A549 treated with RU486 at 1 μM for 4 hours (cell line): Measurements from ENCODE around the gene SERPINA4. TPM values are rescaled to one million over a fixed set of nuclear protein-coding genes. Genes with fewer than 3 reads are reported as not detected.

Source experiments
- total RNA-seq: library from RNA; stranded (reverse); fragments of 200-300 nt; extraction: Qiagen RNA extraction; gene quantifications from 5 replicates; pipeline ENCODE4 v1.2.3, GENCODE V29; 2022; ENCODE audit warnings: low read depth

SERPINA4 gene, protein sequence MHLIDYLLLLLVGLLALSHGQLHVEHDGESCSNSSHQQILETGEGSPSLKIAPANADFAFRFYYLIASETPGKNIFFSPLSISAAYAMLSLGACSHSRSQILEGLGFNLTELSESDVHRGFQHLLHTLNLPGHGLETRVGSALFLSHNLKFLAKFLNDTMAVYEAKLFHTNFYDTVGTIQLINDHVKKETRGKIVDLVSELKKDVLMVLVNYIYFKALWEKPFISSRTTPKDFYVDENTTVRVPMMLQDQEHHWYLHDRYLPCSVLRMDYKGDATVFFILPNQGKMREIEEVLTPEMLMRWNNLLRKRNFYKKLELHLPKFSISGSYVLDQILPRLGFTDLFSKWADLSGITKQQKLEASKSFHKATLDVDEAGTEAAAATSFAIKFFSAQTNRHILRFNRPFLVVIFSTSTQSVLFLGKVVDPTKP
- not detected in 5 replicates for total RNA-seq

DNA sequence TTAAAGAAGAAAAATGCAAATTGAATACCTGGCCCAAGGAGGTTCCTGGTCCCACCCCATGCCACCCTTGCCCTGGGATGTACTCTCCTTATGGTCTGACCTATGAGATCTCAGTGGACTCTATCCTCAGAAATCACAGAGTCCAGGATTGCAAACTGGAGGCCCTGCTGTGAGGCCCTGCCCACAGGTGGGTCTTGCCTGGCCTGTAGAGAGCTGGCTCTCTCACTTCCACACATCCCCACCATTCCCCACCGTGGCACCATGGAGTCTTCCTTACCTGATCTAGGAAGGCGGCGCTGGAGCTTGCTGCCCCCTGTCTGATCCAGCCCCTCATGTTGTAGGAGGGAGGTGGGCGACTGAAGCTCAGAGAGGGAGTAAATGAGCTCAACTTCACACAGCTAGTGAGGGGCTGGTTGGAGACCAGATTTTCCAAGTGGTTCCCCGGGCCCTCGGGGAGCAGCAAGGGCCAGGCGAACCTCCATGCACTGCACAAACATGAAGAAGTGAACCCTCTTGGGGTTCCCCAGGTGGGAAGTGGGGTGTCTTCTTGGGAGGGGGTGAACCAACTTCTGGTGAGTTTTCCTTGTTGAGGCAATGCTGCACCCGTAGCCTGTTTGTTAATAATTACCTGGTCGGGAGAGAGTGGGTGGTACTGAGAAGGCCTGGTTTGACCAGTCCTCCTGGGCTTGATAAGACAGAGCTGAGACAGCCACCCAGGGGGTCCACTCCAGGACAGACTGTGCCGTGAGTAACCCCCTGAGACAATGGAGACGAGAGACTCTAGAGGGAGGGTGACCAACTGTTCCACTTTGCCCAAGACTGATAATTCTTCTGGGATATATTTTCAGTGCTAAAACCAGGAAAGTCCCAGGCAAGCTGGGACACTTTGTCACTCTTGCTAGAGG lies at the start of gene SERPINA4:
SERPINA4 (plus strand) TSS at position 692 of the 905 bp plus-strand sequence. CDS start 2,041 bp downstream, outside the sequence.

DNA sequence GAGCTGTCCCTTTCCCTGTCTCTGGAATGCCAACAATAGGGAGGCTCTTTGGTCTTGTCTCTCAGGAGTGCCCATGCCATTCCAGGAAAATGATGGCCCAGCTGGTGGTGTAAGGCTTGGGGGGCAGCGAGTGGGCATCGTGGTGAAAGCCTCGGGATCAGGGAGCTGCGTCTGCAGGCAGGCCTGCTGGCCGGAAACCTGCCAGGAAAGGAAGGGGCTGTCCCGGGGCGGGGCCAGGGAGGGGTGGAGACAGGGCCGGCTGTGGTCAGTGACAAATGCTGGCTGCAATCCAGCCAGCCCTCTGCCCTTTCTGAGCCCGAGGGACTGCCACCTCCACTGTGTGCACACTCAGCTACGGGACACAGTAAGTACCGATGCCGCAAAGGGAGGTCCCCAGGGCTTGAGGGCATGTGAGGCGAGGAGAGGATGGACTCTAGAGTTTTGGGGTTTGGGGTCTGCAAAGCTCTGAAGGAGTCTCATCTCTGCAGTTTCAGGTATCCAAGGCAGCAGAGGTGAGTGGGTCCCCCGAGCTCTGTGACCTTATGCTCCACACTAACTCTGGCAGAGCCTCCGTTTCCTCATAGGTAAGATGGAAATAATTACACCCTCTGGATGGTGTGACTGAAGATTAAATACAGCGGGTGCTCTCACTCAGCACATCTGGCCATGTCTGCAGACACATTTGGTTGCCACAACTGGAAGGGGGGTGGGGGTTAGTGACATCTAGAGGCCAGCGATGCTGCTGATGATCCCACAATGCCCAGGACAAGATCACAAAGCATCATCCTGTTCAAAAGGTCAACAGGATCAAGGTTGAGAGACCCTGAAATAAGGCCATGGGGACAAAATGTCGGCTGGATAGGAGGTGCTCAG lies 20.1 kb downstream of the SERPINA4 start, which contains the start of gene SERPINA5:
SERPINA5 (plus strand) TSS at position 300 of the 873 bp plus-strand sequence. CDS start 5,937 bp downstream, outside the sequence.

DNA sequence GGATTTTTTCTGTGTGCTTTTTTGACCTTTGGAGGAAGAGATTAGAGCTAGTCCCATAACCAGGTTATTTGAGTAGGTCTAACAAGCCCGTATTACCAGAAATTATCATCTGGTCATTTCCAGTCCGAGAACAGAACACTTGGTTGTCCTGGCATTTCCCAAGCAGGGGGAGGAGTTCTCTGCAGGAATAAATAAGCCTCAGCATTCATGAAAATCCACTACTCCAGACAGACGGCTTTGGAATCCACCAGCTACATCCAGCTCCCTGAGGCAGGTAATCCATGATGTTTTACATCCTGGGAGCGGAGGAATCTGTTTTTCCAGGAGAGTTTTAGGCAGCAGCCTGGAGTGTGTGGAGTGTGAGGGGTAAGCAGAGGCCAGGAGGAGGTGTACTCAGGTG lies 50.9 kb downstream of the SERPINA4 start, which contains the start of gene SERPINA3:
SERPINA3 (plus strand) TSS at position 218 of the 400 bp plus-strand sequence. CDS start 2,051 bp downstream, outside the sequence.

Other genes starting within 250 kb of the SERPINA4 start
- gene SERPINA6, start 238.1 kb upstream of the SERPINA4 start, total RNA-seq = 0.49 to 1.9 TPM (median 0.66 TPM) in 5 replicates
- gene SERPINA2, start 194.7 kb upstream of the SERPINA4 start, total RNA-seq = not detected in 5 replicates
- gene SERPINA1, start 172.8 kb upstream of the SERPINA4 start, total RNA-seq = 0.45 to 3.1 TPM (median 0.61 TPM) in 5 replicates
- gene SERPINA11, start 108.6 kb upstream of the SERPINA4 start, total RNA-seq = not detected in 5 replicates
- gene SERPINA9, start 85.2 kb upstream of the SERPINA4 start, total RNA-seq = not detected in 5 replicates
- gene SERPINA12, start 52.0 kb upstream of the SERPINA4 start, total RNA-seq = not detected in 5 replicates
- gene SERPINA5, start 20.0 kb downstream of the SERPINA4 start, total RNA-seq = 0.10 to 0.33 TPM (median 0.22 TPM) in 5 replicates
- gene SERPINA3, start 50.9 kb downstream of the SERPINA4 start, total RNA-seq = 6.1 to 7.6 TPM (median 6.6 TPM) in 5 replicates
- gene GSC, start 208.7 kb downstream of the SERPINA4 start, total RNA-seq = 0.34 to 0.55 TPM (median 0.39 TPM) in 5 replicates